HG02852 (cell line): ENCODE results near the gene C19orf67.

Source experiments
- ATAC-seq: cut with Tn5 transposase; IDR thresholded peaks from one replicate; pipeline ENCODE4 v1.9.1; 2021; ENCODE audit warnings: mild to moderate bottlenecking, moderate library complexity; ENCODE audit not compliant: unreplicated experiment

C19orf67 gene

GRCh38 chr19:14085309-14085995 is at the start of gene C19orf67:
Gene C19orf67, minus strand, starts transcription at chr19:14085783. Its CDS starts 156 bp downstream, at chr19:14085627.
- no peak for ATAC-seq

- no peak for ATAC-seq
These were observed 49.8 kb upstream of the C19orf67 start for GRCh38 chr19:14135355-14135754.

- ATAC-seq, result no peak
These were observed 42.4 kb upstream of the C19orf67 start for GRCh38 chr19:14127929-14128509.

GRCh38 chr19:14127176-14127575 is 41.6 kb upstream of the C19orf67 start:
- no peak for ATAC-seq

- ATAC-seq, result no peak
These were observed 37.3 kb upstream of the C19orf67 start for GRCh38 chr19:14122924-14123323.

GRCh38 chr19:14120497-14120780 is 34.9 kb upstream of the C19orf67 start:
- no peak for ATAC-seq

GRCh38 chr19:14119644-14120496 is 34.3 kb upstream of the C19orf67 start:
- no peak for ATAC-seq

GRCh38 chr19:14119146-14119545 is 33.6 kb upstream of the C19orf67 start:
- no peak for ATAC-seq

- ATAC-seq, result peak; percentile 29
These were observed 32.8 kb upstream of the C19orf67 start for GRCh38 chr19:14118165-14119051.

GRCh38 chr19:14117668-14118164 is 32.1 kb upstream of the C19orf67 start, which contains the start of gene PRKACA:
Gene PRKACA, minus strand, starts transcription at chr19:14117762. Its CDS starts 215 bp downstream, at chr19:14117547.
- ATAC-seq, result peak; percentile 86

- peak; percentile 0 for ATAC-seq
These were observed 31.5 kb upstream of the C19orf67 start for GRCh38 chr19:14116918-14117578.

- ATAC-seq, result no peak
These were observed 30.9 kb upstream of the C19orf67 start for GRCh38 chr19:14116525-14116917.

GRCh38 chr19:14115756-14116155 is 30.2 kb upstream of the C19orf67 start:
- no peak for ATAC-seq

GRCh38 chr19:14114854-14115253 is 29.3 kb upstream of the C19orf67 start:
- no peak for ATAC-seq

GRCh38 chr19:14114439-14114838 is 28.9 kb upstream of the C19orf67 start:
- no peak for ATAC-seq

GRCh38 chr19:14113762-14114414 is 28.3 kb upstream of the C19orf67 start:
- no peak for ATAC-seq

GRCh38 chr19:14112809-14113385 is 27.3 kb upstream of the C19orf67 start:
- no peak for ATAC-seq

- ATAC-seq, result no peak
These were observed 26.6 kb upstream of the C19orf67 start for GRCh38 chr19:14112051-14112808.

GRCh38 chr19:14111486-14111885 is 25.9 kb upstream of the C19orf67 start:
- ATAC-seq, result no peak
